DMS114 treated with DMSO at 0.1 percent for 48 hours (cell line): ENCODE results near the gene CCDC138.

ENCODE experiments used
- DNase-seq: peaks from one replicate; lab custom pipeline; 2025; ENCODE audit not compliant: unreplicated experiment; lab: John Stamatoyannopoulos, UW

CCDC138 gene

DNA sequence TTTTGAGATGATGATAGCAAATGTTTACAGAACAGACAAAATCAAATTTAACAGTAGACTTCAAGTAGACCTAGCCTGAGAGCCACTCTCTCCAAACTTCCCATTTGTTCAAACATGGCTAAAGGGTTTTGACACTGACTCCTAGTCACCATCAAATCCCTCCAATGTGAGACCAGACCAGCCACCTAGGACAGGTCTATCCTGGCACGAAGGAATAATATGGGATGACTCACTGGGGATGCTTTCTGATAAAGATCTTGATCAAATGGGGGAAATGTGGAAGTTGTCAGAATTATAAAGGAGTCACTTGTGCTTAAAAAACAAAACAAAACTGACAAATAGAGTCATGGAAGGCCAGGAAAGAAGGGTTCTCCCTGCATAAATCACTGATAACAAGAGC is 106.7 kb downstream of the CCDC138 start:
- DNase-seq = no peak

DNA sequence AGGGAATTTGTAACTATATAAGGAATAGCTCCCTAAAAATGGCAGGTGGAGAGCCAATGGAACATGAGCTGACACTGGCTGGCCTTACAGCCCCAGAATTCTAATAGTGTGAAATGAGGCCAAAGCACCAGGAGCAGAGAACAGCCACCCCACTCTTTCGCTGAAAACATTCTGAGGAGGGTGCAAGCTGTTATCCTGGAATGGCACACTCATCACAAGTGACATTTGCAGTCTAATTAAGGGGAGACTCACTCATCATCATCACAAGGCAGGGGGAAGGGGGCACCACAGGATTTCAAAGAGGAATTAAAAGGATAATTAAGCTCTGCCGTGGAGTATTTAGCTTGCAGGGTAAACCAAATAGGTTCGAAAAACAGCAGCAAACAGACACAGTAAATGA is 108.2 kb downstream of the CCDC138 start:
- DNase-seq = no peak

DNA sequence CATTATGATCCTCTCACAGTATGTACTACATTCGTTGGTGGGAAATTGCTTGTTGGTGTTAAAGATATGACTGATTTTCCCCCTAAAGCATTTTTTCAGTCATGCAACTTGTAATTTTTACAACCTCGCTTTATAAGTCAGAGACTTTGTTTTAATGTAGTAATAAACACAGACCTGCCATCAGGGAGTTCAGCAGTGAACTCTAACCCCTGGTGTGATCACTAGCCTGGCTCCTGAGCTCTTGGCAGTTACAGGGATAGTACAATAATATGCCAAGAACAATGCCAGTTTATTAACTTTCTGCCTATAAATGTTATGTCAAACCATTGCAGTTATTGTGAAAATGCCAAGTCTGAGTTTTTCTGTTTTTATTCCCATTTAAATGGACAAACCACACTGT is 108.6 kb downstream of the CCDC138 start:
- no peak for DNase-seq

DNA sequence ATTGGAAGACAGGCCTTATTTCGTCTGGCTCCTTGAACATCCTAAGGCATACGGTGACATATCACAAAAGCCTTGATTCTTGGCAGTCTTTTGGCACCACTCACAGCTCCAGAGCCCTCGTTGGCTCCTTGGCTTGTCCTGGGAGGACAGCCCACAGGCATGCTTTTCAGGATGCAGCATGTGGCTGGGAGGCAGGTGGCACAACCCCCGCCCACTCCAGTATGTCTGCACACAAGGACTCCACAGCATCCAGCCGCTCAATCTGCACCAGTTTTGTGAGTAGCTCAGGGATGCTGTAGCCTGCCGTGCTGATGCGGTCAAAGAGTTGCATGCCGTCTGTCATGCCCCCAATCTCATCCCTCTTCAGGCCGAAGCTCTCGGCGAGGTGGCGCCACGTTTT is 110.2 kb downstream of the CCDC138 start:
- DNase-seq = no peak

DNA sequence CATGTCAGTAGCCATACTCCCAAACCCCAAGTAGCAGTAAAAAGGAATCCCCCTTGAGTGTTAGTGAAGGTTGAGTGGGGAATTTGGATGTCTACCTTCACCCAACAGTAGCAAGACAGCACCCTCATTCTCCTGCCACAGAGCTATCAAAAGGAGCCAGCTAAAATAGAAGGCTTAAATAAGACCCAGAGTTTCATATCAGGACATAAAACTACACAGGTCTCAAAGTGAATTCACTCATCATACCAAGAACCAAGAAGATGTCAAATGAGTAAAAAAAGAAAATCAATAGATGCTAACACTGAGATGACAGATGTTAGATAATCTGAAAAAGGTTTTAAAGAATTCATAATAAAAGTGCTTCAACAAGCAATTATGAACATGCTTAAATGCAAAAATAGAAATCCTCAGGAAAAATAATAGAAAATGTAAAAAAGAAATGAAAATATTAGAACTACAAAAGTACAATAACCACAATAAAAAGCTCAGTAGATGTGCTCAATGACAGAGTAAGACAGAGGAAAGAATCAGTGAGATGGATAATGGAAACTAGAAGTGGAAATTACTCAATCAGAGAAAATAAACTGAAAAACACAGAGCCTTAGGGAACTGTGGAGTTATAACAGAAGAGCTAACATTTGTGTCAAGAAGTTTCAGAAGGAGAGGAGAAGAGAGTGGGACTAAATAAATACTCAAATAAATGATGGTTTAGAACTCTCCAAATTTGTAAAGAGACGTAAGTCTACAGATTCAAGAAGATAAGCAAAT is 111.9 kb downstream of the CCDC138 start:
- no peak for DNase-seq

DNA sequence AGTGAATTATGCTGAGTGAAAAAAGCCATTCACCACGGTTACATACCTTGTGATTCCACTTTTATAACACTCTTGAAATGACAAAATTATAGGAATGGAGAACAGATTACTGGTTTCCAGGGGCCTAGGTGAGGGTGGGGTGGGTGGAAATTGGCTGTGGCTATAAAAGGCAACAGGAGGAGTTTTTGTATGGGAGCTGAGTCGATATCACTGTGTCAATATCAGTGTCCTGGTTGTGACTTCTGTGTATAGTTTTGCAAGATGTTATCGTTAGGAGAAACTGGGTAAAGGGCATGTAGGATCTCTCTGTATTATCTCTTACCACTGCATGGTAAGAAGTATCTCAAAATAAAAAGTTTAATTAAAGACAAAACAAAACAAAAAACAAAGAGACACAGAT is 118.1 kb downstream of the CCDC138 start:
- no peak for DNase-seq

DNA sequence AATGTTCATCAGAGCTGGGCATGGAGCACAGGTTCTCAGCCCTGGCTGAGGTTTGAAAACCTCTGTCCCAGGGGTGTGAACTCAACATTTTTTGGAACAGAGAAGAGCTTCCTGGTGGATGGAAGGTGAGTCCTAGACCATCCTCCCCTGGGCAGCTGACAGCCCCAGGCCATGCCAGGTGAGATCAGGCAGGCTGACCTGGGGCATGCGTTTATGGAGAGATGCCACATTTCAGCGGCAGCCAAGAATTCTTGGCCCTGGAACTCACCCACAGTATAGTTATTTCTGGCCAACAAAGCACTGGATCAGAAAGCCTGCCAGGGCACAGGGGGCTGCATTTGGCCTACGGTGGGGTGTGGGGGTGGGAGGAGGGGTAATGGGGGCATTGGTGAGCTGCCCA is 118.6 kb downstream of the CCDC138 start:
- DNase-seq = no peak

DNA sequence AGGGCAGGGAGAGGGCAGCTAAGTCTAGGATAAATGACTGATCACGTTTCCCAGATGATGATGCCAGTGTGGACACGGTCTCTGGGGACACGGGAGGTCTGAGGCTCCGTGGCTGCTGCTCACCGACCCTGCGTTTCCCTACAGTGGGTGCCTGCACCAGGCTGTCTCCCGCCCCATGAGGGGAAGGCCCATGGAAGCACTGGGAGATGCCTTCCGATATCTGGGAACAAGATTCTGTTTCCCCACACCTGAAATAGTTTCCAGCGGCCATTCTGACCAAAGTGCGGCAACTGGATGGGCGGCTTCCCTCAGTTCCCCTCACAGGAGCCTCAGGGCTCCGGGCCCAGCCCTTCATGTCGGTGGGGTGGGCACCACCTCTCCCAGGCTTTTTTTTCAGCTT is 119.3 kb downstream of the CCDC138 start:
- DNase-seq = no peak

DNA sequence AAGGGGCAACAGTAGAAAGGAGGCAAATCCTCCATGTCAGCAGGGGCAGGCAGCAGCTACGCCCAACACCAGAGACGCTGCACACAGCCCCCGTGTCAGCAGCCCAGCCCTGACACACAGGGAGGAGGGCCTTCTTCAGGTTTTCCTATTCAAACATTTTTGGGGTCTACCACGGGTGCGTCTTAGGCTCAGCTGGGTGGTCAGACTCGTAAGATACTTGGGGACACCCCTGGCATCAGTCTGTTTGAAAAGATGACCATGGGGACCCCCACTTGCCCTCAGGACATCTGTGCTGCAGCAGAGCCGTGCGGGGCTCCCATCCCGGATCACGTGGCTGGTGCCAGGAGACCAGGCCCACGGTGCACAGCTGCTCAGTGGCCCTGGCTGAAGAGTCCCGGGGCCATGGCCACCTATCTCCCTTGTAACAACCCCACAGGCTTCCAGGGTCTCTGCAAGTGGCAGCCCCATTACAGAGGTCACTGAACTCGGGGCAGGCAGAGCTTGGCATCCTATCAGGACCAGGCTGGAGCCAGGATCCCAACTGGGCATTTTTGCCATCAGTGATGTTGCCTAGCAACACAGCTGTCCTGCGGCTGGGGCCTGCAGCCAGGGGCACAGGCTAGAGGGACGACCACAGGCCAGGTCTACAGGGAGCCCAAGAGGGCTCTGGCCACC is 120.0 kb downstream of the CCDC138 start:
- no peak for DNase-seq

DNA sequence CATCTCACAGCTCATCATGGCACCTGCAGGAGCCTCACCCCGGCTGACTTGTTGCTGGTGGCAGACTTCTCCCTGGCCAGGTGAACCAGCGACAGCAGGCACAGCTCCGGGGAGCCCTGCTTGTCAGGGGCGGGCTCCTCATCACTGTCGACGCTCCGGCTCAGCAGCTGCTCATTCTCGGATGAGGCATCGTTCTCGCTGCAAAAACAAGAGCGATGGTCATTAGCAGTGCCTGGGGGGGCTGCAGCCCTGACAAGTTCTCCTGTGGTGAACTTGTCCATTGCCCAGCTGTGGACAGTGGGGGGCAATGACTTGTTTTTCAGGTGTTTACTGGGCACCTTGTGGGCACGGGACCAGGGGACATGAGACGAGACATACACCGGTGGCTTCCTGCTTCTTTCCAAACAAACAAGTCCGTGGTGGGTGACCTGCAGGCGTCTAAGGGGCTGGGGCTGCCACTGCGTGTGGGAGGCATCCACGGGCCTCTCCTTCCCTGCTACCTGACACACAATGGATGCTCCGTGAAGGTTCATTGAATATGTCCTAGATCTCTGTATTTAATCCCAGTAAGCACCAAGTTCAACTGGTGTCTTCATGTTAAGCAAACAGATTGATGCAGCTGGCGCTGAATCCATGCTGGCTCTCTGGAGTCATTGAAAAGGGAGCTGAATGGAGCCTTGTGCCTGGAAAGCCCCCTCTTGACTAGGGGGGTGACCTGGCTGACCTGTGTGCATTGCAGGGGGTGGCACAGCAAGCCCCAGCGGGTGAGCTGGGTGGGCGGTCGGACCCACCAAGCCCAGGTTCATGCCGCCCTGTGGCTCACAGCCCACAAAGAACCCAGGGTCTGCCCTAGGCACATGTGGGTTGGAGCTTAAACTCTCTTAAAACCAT is 121.5 kb downstream of the CCDC138 start:
- no peak for DNase-seq

DNA sequence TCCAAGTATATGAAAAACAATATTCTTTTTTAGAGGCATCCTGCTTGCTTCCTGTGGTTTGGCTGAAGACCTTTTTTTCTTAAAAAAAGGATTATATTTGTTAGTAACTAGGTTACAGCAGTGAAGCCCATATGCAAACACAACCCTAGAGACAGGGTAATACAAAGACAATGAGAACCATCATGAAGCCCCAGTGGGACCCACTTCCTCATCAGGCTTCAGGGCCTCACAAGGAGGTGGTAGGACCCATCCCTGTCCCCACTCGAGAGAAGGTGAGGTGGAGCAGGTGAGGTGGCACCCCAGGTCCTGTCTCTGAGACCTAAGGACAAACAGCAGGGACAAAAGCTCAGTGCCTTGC is 122.1 kb downstream of the CCDC138 start:
- no peak for DNase-seq

DNA sequence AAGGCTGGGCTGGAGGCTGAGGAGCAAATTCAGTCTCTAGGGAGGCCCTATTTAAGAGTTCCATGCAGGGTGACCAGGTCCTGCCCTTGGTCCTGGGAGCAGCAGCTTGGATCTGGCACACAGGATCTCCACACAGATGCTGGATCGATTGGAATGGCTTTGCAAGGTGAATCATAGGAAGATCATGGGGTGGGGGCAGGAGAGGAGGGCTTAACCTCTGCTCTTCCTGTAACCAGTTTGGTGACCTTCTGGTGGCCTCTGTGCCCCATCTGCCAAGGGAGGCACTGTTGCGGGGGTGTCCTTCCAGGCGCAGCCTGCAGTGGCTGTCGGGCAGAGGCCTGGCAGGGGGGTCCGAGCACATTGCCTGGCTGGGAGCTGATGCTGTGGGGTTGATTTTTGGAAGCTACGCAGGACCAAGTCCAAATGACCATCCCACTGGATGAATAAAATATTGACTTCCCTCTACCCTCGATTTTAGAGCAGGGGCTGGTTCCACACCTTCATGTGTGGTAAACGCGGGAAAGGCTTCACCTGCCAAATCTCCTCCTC is 122.8 kb downstream of the CCDC138 start:
- no peak for DNase-seq

DNA sequence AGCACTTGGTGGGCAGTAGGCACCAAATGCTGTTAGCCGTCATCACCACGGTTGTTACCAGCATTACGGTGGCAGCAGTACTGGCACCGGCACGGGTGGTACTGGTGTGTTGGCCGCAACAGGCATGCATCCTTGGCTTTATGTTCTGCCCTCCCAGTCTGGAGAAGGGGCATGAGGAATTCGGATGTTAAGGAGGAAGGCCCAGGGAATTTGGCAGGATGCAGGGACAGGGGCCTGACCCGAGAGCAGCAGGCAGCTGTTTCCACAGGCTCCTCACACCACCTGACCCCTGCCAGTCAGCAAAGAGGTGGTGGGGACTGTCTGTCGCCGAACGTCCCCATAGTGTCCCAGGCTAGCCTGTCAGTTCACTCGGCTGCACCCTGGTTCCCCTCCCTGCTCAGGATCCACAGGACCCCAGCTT is 123.5 kb downstream of the CCDC138 start:
- DNase-seq = no peak

DNA sequence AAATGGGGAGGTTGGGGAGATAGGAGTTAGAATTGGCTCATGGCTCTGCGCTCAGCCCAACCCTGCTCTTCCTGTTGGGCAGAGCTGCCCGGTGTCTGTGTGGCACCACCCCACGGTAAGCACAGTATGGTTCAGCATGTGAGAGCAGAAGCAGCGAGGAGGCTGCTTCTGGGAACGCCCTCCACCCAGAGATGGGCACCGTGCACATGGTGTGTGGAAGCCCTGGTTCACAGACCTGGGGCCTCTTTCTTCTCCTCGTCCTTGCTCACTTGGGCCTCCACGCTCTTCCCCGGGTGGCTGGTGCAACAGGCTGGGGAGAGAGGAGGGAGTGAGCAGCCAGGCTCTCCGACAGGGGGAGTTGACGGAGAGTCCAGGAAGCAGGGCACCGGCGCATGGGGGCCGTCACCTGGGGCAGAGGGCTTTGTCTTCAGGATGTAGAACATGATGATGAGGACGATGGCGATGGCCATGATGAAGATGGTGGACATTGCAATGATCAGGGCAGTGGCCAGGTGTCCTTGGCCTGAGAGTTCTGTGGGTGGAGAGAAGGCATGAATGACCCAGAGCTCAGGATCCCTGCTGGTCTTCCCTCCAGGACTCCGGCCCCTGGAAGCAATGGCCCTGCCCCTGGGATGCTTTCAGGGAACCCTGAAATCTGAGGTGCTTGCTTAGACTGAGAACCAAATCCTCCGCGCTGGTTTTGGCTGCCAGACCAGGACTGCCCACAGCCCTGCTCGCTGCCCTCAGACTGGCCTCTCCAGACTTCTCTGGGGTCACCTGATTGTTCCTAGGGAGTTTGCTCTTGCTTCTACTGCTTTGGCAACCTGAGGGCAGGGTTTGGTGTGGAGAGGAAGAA is 124.2 kb downstream of the CCDC138 start:
- DNase-seq = no peak

DNA sequence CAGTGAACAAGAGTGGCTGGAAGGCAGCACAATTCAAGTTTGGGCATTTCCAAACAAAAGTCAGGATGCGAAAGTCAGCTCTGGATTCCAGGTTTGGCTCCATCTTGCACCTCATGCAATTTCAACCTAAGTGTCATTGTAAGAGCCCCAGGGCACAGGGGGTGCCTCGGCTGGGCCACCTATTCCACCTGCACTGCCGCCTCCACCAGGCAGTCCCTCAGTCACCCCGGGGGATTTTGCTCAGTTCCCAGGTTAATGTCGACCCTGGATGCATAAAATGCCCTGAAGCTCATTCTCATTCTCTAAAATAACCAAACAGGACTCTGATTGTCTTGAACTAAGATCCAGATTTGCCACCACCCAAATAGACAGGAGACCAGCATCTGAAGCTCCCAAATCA is 124.8 kb downstream of the CCDC138 start:
- no peak for DNase-seq

DNA sequence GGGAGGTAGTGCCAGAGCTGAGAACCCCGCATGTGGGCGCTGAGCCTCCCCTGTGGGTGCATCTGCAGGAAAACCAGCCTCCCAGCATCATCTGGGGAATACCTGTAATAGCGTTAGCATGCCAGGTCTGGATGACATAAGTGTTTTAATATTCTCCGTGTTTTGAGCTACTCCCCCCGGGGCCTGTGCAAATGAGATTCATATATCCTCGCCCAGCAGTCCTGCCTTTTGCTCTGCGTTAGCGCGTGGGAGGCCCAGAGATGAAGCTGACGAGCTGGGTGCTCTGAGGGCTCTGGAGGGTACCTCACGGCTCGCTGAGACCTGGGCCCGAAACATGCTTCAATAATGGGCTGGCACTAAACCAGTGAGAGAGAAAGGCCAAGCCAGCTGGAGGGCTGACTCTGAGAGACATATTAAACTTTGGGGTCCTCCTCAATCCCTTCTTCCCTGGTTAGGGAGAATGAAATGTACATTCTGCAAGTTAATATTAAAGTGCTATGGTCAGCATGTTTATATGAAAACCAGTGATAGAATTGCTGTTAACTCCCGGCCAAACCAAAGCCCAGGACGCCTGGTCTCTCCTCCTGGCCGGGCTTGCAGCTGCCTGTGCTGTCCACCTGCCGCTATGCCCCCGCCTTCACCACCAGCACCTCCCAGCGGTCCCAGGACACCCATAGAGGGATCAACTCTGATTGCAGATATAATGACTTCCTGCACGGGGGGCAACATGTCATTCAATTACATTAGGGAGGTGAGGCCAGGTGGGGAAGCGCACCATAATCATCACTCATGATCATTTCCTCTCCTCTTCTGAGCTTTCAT is 125.4 kb downstream of the CCDC138 start:
- no peak for DNase-seq

DNA sequence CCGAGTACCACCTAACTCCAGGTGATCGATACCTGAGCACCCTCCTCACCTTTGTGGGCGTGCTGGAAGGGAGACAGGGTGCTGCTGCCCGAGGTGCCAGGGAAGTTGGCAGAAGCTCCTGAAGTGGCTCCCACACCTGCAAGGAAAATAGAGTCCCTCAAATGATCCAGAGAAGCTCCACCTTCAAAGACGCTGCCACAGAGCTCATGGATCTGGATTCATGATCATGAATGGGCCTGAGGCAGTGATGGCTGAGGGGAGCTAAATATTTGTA is 126.0 kb downstream of the CCDC138 start:
- DNase-seq = no peak

DNA sequence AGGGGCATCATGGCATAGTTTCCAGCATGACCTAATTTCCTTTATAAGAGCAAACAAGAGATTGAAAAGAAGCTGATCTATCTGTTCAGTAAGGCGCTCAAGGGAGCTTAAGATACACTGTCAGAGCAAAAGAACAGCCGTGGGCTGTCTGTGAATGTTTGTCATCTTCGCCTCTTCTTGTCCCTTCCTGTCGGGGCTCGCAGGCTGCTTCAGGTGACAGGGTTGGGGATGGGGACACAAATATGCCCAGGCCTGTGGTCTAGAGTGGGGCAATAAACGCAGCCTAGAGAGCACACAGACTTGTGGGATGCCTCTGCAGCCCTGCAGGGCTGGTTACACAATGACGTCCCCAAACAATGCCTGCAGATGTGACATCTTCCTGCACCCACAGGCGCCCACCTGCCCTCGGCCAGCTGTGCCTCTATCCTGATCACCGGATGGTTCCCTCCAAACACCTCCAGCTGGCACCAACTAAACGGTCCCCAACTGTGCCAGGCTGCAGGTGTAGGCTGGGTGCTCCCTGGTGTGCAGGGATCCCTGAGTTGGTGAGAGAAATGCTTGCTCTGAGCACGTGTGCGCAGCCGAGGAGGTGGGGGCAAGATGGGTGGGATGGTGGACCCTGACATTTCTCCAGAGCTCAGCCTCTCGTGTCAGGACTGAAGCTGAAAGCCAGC is 129.7 kb downstream of the CCDC138 start:
- DNase-seq = no peak

DNA sequence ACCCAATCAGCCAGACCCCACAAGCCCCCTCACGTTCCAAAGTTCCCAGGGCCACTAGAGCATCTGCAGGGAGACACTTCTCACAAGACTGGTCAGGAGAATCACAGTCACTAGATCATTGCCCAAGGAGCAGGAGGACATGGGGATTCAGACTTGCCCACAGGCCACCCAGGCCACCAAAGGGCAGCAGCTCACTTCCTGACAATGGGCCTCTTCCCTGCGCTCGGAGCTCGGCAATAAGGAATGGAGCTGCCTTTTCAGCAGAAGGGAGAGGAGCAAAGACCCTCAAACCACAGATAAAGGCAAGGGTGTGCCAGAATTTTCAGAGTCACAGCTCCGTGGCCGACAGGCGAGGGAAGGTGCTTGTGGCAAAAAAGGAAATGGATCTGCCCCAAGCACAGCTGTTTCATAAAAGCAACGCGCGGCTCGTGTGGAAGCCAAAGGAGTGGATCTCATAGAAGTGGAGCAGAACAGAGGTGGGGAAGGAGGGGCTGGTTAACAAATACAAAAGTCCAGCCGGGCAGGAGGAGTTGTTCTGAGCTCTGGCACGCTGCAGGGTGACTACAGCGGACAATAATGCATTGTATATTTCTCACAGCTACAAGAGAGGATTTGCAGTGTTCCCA is 130.3 kb downstream of the CCDC138 start:
- DNase-seq = no peak
